K562 (cell line): Measurements from ENCODE around the gene CAPS. TPM values are rescaled to one million over a fixed set of nuclear protein-coding genes. Genes with fewer than 3 reads are reported as not detected.

ENCODE experiments used
- ARID1B ChIP-seq: fragments of 450-650 bp; IDR thresholded peaks from 2 replicates; pipeline ENCODE4 v1.6.1; 2016; ENCODE audit warnings: antibody characterized with exemption, mild to moderate bottlenecking, inconsistent platforms
- CBFA2T3 ChIP-seq: fragments of 450-650 bp; IDR thresholded peaks from 2 replicates; pipeline ENCODE4 v1.6.1; 2017
- HMGN3 ChIP-seq: IDR thresholded peaks from 2 replicates; pipeline ENCODE4 v1.6.1; 2011; ENCODE audit warnings: borderline replicate concordance, low read depth, mild to moderate bottlenecking, mixed read lengths, low read length; ENCODE audit not compliant: insufficient read length; ENCODE audit errors: extremely low read depth
- RAD21 ChIP-seq, 2 experiments: fragments of 250-450 bp in 1 of 2; fragments of 450-650 bp in 1 of 2; sonication (Bioruptor Pico) in 1 of 2; formaldehyde crosslinking in 1 of 2; IDR thresholded peaks in 1 of 2; conservative IDR thresholded peaks in 1 of 2; 2 replicates each; pipeline versions ENCODE4 v1.4.0 to v1.8.0; 2020 to 2022; ENCODE audit warnings: mild to moderate bottlenecking in 2 of 2, moderate library complexity in 1 of 2
- SIX5 ChIP-seq, 2 experiments: IDR thresholded peaks; 2 replicates each; pipeline ENCODE4 v1.6.1; 2011; ENCODE audit warnings: low read length in 2 of 2, borderline replicate concordance in 1 of 2, low read depth in 1 of 2, mild to moderate bottlenecking in 1 of 2, moderate library complexity in 1 of 2; ENCODE audit not compliant: insufficient read depth in 1 of 2
- TAL1 ChIP-seq: fragments of 450-650 bp; IDR thresholded peaks from 2 replicates; pipeline ENCODE4 v1.6.1; 2016; ENCODE audit warnings: mild to moderate bottlenecking
- ZNF764 ChIP-seq: fragments of 250-450 bp; sonication (Bioruptor Pico); IDR thresholded peaks from 2 replicates; pipeline ENCODE4 v1.4.0; 2020; ENCODE audit warnings: low read depth, mild to moderate bottlenecking, moderate library complexity
- polyA plus RNA-seq, 8 experiments: library from polyadenylated mRNA; depleted of rRNA in 4 of 8; stranded (reverse) in 5 of 8; unstranded in 3 of 8; fragments of >200 nt; fragmentation: Nextera tagmentation in 2 of 8; fragmentation: Illumina TruSeq in 1 of 8; extraction: Ambion mirVana in 2 of 8; extraction: Trizol in 1 of 8; gene quantifications; 2 replicates each; pipeline versions ENCODE4 v1.2.1 to v1.2.3, GENCODE V29; 2011 to 2014; ENCODE audit warnings: inconsistent platforms in 1 of 8, missing spikeins in 1 of 8
- total RNA-seq, 7 experiments: library from RNA; depleted of rRNA in 6 of 7; stranded (reverse); fragments of >200 nt in 6 of 7; fragmentation: Illumina TruSeq in 2 of 7; extraction: Trizol in 2 of 7; gene quantifications; 2 replicates each; pipeline versions ENCODE4 v1.2.1 to v1.2.3, GENCODE V29; 2011 to 2021; ENCODE audit warnings: low replicate concordance in 1 of 7
- TF ChIP-seq, protein P1 (sequence below): fragments of 450-650 bp; IDR thresholded peaks from 2 replicates; pipeline ENCODE4 v1.6.1; 2016; ENCODE audit warnings: mild to moderate bottlenecking, moderate library complexity
- TF ChIP-seq, protein P2 (sequence below): fragments of 450-650 bp; IDR thresholded peaks from 2 replicates; pipeline ENCODE4 v1.6.1; 2016; ENCODE audit warnings: low read depth, mild to moderate bottlenecking, moderate library complexity
- TF ChIP-seq, protein P3 (sequence below): sonication (generic); formaldehyde crosslinking; IDR thresholded peaks from 2 replicates; pipeline ENCODE4 v1.8.1; 2023; ENCODE audit warnings: mild to moderate bottlenecking, missing genetic modification reagents

The CAPS gene
- total and polyA plus RNA-seq, 9 of the 15 experiments (the other 6 are each of a cell fraction or from before 2014, with no cell fraction given) = 0.15 to 4.0 (median 0.91) TPM

DNA sequence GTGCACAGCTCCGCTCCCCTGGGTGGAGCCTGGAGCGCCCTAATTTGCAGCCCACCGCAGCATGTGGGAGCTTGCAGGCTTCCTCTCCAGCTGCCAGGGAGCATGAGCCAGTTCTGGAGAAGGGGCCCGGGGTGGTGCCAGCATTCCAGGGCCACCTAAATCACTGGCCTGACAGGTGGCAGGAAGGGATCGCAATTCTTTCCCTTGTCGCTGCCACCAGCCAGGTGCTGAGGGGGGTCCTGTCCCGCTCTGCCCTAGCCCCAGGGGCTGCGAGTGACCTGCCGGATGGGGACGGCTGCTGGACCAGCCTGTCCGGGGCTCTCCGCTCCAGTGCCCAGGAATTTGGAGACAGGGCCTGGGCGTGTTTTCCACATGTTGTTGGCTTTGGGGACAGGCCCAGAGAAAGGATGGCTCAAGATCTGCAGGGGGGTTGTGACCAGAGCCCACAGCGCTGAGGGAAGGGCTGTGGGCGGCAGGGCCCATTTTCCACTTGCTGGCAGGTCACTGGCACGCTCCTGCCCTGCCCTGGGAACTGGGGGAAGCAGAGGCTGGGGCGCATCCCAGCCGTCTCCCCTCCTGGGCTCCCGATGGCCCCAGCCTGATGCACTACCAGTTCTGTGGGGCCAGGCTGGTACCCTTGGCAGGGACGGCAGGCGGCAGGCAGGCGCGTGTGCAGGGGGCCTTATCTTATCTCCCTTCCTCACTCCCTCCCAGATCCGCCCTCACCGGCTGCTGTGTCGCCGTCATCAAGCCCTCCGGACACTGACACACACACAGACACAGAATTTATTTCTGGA lies 19.9 kb upstream of the CAPS start (continued):
- TF ChIP-seq, protein P1, sequence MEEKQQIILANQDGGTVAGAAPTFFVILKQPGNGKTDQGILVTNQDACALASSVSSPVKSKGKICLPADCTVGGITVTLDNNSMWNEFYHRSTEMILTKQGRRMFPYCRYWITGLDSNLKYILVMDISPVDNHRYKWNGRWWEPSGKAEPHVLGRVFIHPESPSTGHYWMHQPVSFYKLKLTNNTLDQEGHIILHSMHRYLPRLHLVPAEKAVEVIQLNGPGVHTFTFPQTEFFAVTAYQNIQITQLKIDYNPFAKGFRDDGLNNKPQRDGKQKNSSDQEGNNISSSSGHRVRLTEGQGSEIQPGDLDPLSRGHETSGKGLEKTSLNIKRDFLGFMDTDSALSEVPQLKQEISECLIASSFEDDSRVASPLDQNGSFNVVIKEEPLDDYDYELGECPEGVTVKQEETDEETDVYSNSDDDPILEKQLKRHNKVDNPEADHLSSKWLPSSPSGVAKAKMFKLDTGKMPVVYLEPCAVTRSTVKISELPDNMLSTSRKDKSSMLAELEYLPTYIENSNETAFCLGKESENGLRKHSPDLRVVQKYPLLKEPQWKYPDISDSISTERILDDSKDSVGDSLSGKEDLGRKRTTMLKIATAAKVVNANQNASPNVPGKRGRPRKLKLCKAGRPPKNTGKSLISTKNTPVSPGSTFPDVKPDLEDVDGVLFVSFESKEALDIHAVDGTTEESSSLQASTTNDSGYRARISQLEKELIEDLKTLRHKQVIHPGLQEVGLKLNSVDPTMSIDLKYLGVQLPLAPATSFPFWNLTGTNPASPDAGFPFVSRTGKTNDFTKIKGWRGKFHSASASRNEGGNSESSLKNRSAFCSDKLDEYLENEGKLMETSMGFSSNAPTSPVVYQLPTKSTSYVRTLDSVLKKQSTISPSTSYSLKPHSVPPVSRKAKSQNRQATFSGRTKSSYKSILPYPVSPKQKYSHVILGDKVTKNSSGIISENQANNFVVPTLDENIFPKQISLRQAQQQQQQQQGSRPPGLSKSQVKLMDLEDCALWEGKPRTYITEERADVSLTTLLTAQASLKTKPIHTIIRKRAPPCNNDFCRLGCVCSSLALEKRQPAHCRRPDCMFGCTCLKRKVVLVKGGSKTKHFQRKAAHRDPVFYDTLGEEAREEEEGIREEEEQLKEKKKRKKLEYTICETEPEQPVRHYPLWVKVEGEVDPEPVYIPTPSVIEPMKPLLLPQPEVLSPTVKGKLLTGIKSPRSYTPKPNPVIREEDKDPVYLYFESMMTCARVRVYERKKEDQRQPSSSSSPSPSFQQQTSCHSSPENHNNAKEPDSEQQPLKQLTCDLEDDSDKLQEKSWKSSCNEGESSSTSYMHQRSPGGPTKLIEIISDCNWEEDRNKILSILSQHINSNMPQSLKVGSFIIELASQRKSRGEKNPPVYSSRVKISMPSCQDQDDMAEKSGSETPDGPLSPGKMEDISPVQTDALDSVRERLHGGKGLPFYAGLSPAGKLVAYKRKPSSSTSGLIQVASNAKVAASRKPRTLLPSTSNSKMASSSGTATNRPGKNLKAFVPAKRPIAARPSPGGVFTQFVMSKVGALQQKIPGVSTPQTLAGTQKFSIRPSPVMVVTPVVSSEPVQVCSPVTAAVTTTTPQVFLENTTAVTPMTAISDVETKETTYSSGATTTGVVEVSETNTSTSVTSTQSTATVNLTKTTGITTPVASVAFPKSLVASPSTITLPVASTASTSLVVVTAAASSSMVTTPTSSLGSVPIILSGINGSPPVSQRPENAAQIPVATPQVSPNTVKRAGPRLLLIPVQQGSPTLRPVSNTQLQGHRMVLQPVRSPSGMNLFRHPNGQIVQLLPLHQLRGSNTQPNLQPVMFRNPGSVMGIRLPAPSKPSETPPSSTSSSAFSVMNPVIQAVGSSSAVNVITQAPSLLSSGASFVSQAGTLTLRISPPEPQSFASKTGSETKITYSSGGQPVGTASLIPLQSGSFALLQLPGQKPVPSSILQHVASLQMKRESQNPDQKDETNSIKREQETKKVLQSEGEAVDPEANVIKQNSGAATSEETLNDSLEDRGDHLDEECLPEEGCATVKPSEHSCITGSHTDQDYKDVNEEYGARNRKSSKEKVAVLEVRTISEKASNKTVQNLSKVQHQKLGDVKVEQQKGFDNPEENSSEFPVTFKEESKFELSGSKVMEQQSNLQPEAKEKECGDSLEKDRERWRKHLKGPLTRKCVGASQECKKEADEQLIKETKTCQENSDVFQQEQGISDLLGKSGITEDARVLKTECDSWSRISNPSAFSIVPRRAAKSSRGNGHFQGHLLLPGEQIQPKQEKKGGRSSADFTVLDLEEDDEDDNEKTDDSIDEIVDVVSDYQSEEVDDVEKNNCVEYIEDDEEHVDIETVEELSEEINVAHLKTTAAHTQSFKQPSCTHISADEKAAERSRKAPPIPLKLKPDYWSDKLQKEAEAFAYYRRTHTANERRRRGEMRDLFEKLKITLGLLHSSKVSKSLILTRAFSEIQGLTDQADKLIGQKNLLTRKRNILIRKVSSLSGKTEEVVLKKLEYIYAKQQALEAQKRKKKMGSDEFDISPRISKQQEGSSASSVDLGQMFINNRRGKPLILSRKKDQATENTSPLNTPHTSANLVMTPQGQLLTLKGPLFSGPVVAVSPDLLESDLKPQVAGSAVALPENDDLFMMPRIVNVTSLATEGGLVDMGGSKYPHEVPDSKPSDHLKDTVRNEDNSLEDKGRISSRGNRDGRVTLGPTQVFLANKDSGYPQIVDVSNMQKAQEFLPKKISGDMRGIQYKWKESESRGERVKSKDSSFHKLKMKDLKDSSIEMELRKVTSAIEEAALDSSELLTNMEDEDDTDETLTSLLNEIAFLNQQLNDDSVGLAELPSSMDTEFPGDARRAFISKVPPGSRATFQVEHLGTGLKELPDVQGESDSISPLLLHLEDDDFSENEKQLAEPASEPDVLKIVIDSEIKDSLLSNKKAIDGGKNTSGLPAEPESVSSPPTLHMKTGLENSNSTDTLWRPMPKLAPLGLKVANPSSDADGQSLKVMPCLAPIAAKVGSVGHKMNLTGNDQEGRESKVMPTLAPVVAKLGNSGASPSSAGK = no peak
- TF ChIP-seq TAL1 (peak; percentile 65), SIX5 (IDR thresholded peaks at IDR 0.05; ENCODE audit: borderline replicate concordance in 1 of 2, insufficient read depth in 1 of 2, low read depth in 1 of 2, low read length in 2 of 2) (no peak), RAD21 (CRISPR knock-in tag; conservative IDR thresholded peaks at IDR 0.05 in 1 of 2, IDR thresholded peaks at IDR 0.05 in 1 of 2) (no peak), CBFA2T3 (peak; percentile 82), ARID1B (peak; percentile 86), ZNF764 (CRISPR knock-in tag) (no peak), HMGN3 (peak; percentile 79)
- TF ChIP-seq, protein P2, sequence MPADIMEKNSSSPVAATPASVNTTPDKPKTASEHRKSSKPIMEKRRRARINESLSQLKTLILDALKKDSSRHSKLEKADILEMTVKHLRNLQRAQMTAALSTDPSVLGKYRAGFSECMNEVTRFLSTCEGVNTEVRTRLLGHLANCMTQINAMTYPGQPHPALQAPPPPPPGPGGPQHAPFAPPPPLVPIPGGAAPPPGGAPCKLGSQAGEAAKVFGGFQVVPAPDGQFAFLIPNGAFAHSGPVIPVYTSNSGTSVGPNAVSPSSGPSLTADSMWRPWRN = peak; percentile 98
- TF ChIP-seq, protein P3, sequence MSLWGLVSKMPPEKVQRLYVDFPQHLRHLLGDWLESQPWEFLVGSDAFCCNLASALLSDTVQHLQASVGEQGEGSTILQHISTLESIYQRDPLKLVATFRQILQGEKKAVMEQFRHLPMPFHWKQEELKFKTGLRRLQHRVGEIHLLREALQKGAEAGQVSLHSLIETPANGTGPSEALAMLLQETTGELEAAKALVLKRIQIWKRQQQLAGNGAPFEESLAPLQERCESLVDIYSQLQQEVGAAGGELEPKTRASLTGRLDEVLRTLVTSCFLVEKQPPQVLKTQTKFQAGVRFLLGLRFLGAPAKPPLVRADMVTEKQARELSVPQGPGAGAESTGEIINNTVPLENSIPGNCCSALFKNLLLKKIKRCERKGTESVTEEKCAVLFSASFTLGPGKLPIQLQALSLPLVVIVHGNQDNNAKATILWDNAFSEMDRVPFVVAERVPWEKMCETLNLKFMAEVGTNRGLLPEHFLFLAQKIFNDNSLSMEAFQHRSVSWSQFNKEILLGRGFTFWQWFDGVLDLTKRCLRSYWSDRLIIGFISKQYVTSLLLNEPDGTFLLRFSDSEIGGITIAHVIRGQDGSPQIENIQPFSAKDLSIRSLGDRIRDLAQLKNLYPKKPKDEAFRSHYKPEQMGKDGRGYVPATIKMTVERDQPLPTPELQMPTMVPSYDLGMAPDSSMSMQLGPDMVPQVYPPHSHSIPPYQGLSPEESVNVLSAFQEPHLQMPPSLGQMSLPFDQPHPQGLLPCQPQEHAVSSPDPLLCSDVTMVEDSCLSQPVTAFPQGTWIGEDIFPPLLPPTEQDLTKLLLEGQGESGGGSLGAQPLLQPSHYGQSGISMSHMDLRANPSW (CRISPR knock-in tag) = no peak
